AML-193 (cell line): ENCODE data around the gene RHOXF2B.
"Not testable (repeated sequence)": the region's sequence is repeated elsewhere in the genome, so short reads cannot be mapped to it uniquely, and the experiment has no call there.

Experiments used
- DNase-seq, 2 experiments: peaks; one replicate each; lab custom pipeline; 2025; lab: John Stamatoyannopoulos, UW

The RHOXF2B gene

GRCh38 chrX:120077590-120077989 lies at the start of gene RHOXF2B:
RHOXF2B (minus strand) TSS chrX:120077690; CDS start chrX:120077552, 138 bp downstream.
- DNase-seq = not testable (repeated sequence)

DNA sequence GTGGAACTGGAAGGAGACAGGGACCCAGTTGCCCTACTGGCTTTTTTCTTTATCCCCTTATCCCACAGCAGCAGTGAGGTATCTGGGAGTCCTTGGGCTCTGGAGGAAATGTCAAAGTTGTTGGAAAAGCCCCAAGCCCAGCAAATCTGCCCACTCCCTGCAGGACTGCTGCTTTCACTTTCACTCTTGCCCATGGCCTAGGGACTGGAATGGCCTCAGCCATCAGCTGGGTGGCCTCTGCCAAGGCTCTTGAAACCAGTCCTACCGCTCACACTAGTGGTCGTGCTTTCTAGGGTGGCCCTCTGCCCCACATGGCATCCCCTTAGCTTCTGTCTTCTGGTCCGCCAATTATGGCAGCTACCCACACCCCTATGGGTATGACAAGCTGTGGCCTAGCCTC lies 48.0 kb upstream of the RHOXF2B start:
- no peak for DNase-seq

DNA sequence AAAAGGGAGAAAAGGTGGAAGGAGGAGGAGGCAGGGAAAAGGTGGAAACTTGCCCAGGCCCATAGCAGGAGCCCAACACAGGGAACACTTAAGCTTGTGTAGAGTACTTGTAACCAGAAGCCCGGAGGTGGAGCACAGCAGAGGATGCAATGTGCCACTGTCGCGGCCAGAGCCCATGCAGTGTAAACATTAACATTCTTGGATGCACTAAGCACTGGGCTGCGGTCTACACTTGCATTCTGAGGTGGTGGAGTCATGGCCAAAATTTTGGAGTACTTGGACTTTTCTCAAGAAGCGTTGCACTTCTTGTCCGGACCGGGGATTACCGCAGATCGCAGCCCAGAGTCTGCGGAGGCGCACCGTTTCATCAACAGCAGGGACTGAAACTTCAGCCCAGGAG lies 42.7 kb upstream of the RHOXF2B start:
- DNase-seq = no peak

- no peak for DNase-seq
Observed at GRCh38 chrX:120115438-120115963, 38.0 kb upstream of the RHOXF2B start, which contains the start of gene RHOXF1. RHOXF1 (minus strand) TSS chrX:120115913; CDS start chrX:120115862, 51 bp downstream.

GRCh38 chrX:120111611-120112010 lies 34.1 kb upstream of the RHOXF2B start:
- DNase-seq = no peak

DNA sequence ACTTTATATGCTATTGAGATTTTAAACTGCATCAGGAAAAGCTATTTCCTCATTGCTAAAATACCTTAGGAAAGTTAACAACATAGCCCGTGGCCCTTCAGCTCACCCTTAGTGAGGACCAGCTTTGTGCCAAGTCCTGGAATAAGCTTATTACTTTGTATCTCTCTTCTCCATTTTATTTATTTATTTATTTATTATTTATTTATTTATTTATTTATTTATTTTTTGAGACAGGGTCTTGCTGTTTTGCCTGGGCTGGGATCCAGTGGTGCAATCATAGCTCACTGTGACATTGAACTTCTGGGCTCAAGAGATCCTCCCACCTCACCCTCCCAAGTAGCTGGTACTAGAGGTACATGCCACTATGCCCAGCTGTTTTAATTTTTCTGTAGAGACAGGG lies 31.9 kb upstream of the RHOXF2B start:
- DNase-seq = no peak

DNA sequence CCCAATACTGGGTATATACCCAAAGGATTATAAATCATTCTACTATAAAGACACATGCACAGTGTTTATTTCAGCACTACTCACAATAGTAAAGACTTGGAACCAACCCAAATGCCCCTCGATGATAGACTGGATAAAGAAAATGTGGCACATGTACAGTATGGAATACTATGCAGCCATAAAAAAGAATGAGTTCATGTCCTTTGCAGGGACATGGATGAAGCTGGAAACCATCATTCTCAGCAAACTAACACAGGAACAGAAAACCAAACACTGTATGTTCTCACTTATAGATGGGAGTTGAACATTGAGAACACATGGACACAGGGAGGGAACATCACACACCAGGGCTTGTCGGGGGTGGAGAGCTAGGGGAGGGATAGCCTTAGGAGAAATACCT lies 27.2 kb upstream of the RHOXF2B start:
- DNase-seq = not testable (repeated sequence)

DNA sequence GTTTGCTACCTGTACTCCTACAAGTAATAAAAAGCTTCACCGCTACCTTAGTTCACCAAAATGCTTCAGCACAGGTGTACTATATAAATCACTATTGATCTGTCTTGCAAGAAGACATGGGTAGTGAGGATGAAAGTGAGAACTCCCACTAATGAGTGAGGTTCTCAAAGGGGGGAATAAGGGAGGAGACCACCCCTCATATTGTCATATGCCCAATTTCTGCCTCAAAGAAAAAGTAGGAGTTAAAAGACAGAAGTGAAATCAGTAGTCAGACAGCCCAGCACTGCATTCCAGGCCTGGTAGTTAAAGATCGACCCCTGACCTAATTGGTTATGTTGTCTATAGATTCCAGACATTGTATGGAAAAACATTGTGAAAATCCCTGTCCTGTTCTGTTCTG lies 23.6 kb upstream of the RHOXF2B start:
- DNase-seq = not testable (repeated sequence)

DNA sequence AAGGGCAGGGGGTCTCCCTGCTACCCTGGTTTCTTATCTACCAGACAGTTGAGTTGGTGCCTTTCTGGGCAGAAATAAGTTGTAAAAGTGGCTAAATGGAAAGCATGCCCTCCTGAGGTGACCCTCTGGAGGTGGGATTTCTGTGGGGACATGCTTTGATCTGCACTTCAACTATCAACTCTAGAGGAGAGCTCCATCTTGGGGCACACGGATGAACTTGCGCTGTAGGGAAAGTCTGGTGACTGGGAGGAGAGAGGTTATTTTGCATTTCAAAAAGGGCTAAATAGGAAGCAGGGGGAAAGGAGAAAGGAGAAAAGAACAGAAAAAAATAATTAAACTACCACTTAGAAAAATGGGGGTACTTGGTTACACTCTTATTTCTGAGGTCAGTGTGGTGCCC lies 12.7 kb upstream of the RHOXF2B start:
- DNase-seq = no peak

DNA sequence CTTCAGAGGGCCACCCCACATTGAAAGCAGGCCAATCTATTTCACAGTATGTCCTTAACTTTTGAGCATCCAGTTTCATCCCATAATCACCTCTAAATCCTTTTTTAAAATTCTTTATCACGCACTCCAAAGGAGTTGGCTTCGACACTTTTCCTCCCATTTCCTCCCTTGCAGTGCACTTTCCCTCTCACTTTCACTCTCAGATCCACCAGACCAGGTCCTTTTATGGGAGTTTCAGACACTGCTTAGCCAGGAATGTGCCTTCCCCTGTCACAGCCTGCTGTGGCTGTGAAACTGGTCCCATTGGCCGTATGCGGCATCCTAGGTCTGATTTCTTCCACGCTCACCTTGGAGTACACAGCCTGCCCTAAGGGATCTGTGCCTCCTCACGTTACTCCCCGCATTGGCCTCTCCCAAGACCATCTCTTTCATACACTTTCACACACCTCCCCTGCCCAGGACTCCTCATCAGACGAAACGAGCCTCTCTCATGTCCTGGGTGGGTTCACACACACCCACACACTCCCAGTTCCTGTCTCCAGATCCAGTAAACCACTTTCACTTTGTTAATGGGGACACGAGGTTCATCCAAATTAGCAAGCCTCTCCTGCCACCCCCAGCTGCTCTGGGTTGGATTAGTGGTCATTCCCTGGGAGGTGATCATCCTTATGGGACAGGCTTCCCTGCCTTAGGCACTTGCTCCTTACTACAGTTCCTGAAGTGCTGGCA lies 10.0 kb upstream of the RHOXF2B start:
- DNase-seq = no peak

DNA sequence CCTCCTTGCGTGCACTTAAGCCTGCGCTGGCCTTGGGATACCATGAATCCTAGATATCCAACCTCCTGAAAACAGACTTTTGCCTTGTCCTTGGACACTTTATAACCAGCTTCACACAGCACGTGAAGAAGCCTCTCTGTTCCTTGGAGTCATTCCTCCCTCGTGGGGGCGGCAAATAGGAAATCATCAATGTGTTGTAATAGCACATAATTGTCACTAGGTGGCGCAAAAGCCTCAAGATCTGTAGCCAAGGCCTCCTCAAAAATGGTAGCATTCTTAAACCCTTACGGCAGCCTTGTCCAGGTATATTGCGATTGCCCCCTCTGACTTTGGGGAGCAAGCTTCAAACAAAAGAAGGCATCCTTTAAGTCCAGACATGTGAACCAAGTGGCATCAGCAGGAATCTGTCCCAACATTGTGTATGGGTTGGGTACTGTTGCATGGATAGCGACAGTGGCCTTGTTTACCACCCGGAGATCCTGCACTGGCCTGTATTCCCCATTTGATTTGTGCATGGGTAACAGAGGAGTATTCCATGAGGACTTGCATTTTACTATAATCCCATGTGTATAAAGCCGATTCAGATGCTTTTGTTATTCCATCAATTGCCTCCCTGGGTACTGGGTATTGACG lies 8.2 kb upstream of the RHOXF2B start:
- not testable (repeated sequence) for DNase-seq

DNA sequence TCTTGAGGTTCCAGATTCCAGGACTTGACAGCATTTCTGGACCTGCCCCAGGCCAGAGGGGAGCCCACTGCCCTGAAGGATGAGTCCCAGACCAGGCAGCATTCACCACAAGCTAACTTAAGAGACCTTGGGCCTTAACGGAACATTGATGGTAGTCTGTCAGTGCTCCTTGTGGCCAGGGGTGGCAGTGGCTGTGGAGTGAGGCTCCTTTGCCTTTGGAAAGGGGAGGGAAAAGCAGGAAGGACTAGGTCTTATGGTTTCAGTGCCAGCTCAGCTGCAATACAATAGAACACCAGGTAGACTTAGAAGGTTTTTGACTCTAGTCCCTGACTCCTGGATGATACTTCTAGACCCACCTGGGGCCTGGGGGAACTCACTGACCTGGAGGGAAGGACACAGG lies 11.3 kb downstream of the RHOXF2B start:
- not testable (repeated sequence) for DNase-seq

DNA sequence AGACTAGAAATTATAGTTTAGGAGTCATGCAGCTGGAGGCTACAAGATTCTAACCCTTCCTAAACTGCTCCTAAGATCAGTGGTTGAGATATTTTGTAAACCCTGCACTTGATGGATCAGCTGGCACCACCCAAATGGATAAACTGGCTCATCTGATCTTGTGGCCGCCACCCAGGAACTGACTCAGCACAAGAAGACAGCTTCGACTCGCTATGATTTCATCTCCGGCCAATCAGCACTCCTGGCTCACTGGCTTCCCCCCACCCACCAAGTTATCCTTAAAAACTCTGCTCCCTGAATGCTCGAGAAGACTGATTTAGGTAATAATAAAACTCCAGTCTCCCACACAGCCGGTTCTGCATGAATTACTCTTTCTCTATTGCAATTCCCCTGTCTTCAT lies 34.8 kb downstream of the RHOXF2B start:
- not testable (repeated sequence) for DNase-seq

DNA sequence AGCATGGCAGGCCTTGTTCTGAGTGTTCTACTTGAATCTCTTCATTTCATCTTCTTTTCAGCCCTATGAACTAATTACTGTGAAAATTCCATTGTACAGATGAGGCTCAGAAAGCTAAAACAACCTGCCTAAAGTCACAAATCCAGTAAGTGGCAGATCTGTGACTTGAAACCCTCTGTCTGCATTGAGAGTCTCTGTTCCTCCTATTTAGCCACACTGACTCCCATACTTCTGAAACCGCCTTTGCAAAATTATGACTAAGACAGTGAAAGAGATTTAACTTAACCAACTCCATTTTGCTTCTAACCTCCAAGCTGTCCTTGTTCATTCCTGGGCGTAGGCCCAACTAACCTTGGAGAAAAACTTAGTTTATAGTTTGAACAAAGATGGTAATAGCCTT lies 35.2 kb downstream of the RHOXF2B start:
- DNase-seq = not testable (repeated sequence)

GRCh38 chrX:120040176-120040575 lies 37.3 kb downstream of the RHOXF2B start:
- not testable (repeated sequence) for DNase-seq

- not testable (repeated sequence) for DNase-seq
Observed at GRCh38 chrX:120039087-120039733, 38.3 kb downstream of the RHOXF2B start.

GRCh38 chrX:120036704-120037103 lies 40.8 kb downstream of the RHOXF2B start:
- no peak for DNase-seq

GRCh38 chrX:120035522-120036309 lies 41.8 kb downstream of the RHOXF2B start:
- not testable (repeated sequence) for DNase-seq

DNA sequence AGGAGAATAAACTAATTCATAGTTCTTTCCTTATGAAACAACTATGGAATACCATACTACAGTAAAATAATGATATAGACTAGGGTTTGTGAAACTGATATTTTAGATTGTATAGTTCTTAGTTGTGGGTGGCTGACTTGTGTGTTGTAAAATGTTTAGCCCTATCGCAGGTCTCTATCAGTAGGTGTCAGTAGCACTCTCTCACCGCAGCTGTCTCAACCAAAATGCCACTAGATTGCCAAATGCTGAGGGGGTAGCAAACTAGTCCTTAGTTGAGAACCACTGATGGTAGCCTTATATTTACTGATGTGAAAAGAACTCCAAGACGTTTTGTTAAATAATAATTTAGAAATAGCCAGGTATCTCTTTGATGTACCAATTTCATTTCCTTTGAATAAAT lies 48.1 kb downstream of the RHOXF2B start:
- peak; percentile 0 to 2 for DNase-seq

- no peak for DNase-seq
Observed at GRCh38 chrX:120023259-120023658, 54.2 kb downstream of the RHOXF2B start.

DNA sequence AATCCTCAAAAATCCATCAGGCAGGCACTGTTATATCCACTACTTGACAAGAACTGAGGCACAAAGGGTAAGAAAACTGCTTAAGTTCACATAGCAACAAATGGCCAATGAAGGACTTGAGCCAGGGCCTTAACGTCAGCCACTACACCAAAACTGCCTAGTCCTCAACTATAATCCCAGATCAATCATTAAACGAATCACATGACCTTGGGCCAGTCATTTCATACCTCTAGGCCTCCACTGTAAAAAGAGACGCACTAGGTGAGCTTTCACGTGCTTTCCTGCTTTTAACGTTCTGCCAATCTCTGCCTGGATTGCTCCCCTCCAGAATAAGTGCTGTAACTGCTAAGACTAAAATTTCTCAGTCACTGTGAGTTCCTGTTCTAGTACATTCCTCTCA lies 54.7 kb downstream of the RHOXF2B start:
- no peak for DNase-seq
